ENCODE measurements around the gene GON4L.
"Not testable (repeated sequence)": the region's sequence is repeated elsewhere in the genome, so short reads cannot be mapped to it uniquely, and the experiment has no call there.

Gene GON4L

DNA sequence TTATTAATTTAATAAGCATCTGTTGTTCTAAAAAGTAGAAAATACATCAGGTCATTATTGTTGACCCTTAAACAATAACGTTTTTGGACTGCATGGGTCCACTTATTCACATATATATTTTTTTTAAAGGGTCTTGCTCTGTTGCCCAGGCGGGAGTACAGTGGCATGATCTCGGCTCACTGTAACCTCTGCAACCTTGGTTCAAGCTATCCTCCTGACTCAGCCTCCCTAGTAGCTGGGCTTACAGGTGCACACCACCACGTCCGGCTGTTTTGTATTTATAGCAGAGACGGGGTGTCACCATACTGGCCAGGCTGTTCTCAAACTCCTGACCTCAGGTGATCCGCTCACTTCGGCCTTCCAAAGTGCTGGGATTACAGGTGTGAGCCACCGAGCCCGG, 115.1 kb downstream of the GON4L start:
- no peak for DNase-seq

DNA sequence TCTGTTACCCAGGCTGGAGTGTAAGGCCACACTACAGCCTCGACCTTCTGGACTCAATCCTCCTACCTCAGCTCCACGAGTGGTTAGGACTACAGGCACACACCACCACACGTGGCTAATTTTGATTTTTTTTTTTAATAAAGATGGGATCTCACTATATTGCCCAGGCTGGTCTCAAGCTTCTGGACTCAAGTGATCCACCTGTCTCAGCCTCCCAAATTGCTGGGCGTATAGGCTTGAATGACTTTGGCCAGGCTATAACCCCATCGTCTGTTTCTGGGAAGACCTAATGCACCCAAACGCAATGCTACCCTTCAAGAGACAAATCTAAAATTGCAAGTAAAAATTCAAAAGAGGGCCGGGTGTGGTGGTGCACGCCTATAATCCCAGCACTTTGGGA, 116.0 kb downstream of the GON4L start:
- DNase-seq: no peak

GRCh38 chr1:155729031-155729898, 127.7 kb downstream of the GON4L start:
- DNase-seq: peak; percentile 20 to 71

DNA sequence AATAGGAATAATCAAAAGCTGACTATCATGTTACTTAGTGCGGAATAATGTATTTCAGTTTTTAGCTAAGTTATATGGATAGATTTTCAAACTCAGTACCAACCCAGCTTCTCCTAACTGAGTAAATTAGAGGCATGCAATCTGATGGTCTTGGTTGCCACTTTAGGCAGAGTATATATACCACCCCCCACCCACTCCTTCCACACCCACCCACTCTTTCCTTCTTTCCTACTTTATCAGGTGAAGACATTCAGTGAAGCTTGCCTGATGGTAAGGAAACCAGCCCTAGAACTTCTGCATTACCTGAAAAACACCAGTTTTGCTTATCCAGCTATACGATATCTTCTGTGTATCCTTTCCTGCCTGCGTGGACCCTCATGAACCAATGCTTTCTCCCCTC, 131.9 kb downstream of the GON4L start:
- no peak for DNase-seq

GRCh38 chr1:155719703-155720102, 137.3 kb downstream of the GON4L start:
- no peak for DNase-seq

DNA sequence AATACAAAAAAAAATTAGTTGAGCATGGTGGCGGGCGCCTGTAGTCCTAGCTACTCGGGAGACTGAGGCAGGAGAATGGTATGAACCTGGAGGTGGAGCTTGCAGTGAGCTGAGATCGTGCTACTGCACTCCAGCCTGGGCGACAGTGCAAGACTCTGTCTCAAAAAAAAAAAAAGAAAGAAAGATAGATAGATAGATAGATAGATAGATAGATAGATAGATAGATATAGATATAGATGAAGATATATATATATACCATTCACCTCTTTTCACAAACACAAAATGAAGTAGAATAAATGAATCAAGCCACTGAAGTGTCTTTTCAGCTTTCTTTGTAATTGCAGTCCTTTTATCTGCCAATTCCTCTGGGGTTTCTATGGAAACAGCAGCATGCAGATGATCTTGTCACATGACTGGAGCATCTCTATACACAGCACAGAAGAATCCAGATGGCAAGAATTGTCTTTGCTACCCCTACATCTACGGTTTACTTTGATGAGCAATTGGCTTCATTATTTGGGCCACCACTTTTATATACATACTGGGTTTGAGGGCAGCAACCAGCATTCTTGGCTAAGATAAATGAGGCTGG, 138.4 kb downstream of the GON4L start:
- DNase-seq: not testable (repeated sequence)

- no peak for DNase-seq
These were observed 140.0 kb downstream of the GON4L start for GRCh38 chr1:155717041-155717440.

GRCh38 chr1:155715777-155716176, 141.2 kb downstream of the GON4L start:
- DNase-seq: no peak

DNA sequence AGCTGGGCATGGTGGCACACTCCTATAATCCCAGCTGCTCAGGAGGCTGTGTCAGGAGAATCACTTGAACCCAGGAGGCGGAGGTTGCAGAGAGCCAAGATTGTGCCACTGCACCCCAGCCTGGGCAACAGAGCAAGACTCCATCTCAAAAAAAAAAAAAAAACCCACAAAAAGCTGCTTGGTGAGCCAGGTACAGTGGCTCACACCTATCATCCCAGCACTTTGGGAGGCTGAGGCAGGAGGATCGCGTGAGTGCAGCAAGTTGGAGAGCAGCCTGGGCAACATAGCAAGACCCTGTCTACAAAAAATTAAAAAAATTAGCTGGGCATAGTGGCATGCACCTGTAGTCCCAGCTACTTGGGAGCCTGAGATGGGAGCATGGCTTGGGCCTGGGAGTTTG, 142.0 kb downstream of the GON4L start:
- DNase-seq: not testable (repeated sequence)

DNA sequence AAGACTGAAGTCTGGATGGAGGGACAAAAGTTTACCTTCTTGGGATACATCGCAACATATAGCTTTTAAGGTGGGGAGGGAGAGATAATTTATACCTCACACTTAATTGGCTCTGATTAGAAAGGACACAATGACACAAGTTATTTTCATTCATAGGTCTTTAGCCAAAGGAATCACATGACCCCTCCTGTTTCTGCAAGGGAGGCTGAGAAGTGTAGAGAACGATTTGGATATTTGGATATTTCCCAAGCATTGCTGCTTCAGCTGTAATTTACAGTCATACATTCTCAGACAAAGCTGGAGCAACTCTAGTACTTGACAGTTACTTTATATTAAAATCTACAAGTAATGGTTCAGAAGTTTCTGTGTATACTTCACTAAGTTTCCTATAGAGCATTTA, 143.9 kb downstream of the GON4L start:
- no peak for DNase-seq

DNA sequence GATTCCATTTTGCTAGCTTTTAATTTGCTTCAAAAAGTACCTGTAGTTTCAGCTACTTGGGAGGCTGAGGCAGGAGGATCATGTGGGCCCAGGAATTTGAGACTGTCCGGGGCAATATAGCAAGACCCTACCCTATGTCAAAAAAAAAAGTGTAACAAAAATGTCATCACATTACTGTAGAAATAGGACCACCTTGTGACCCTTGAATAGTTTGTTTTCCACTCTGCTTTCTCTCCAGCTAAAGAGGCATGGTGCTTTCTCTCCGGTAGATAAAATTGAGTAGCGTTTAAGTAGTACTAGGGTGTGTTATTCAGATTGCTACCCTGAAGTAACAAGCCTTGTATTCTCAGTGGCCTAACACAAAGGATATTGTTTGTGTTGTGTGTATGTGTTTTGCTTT, 144.4 kb downstream of the GON4L start:
- peak in 1 of 2 donors; percentile 14 for DNase-seq

GRCh38 chr1:155711457-155711856, 145.6 kb downstream of the GON4L start:
- DNase-seq: not testable (repeated sequence)

- DNase-seq: no peak
These were observed 147.6 kb downstream of the GON4L start for GRCh38 chr1:155709391-155709790.

GRCh38 chr1:155706139-155706538, 150.9 kb downstream of the GON4L start:
- DNase-seq: no peak

- DNase-seq: peak in 1 of 2 donors; percentile 13
These were observed 152.6 kb downstream of the GON4L start for GRCh38 chr1:155704414-155704813.

GRCh38 chr1:155703216-155703615, 153.8 kb downstream of the GON4L start:
- peak; percentile 43 to 59 for DNase-seq

DNA sequence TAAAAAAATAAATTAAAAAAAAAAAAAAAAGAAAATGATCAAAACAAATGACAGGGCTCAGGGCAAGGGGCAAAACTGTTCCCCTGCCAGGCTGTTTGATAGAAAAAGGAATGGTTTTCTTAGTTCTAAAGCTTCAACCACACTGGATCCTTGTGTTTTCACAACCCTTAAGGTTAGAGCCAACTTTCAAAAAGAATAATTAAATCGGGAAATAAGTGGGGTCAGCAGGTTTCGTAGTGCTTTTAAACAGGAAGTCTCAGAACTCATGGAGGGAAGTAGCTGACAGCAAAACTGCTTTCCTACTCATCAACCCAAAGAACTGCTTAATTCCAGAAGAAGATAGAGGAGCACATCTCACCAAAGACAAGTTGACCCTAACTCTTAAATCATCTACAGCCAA, 155.3 kb downstream of the GON4L start:
- peak in 1 of 2 donors; percentile 35 for DNase-seq

Measured in inflammatory macrophage treated with lipopolysaccharide for 1 hour (primary cell).